Natural killer cell (primary cell): Measurements from ENCODE around the gene PRICKLE2. TPM values are rescaled to one million over a fixed set of nuclear protein-coding genes. Genes with fewer than 3 reads are reported as not detected.

ENCODE experiments used
- ATAC-seq, 3 donors: fragments of 150-1000 bp in 2 of 3; fragments of 200-7000 bp in 1 of 3; cut with Tn5 transposase; 1 replicate in 1 of 3; 2 replicates in 2 of 3; pipeline ENCODE4 v1.10.0; 2021; ENCODE audit warnings: mild to moderate bottlenecking in 2 of 3, moderate library complexity in 2 of 3
- DNase-seq, 2 donors: peaks; one replicate each; pipeline versions ENCODE4 v3.0.0 to v3.0.0-alpha.2; 2013 to 2021; ENCODE audit warnings: mixed read lengths in 1 of 2
- H3K27ac ChIP-seq: one replicate; pipeline ENCODE4 v1.5.1; 2013; ENCODE audit warnings: mild to moderate bottlenecking, low read length
- H3K27me3 ChIP-seq: one replicate; pipeline ENCODE4 v1.6.1; 2013; ENCODE audit warnings: low read length; ENCODE audit not compliant: control insufficient read depth, insufficient read depth
- H3K36me3 ChIP-seq: one replicate; pipeline ENCODE4 v1.6.1; 2013; ENCODE audit warnings: low read length; ENCODE audit not compliant: control insufficient read depth, insufficient read depth
- H3K4me1 ChIP-seq: one replicate; pipeline ENCODE4 v1.6.1; 2013; ENCODE audit warnings: low read length; ENCODE audit not compliant: control insufficient read depth, insufficient read depth
- H3K4me3 ChIP-seq: one replicate; pipeline ENCODE4 v1.5.1; 2013; ENCODE audit warnings: low read length
- H3K9me3 ChIP-seq: one replicate; pipeline ENCODE4 v1.6.1; 2013; ENCODE audit warnings: low read length; ENCODE audit not compliant: control insufficient read depth, insufficient read depth
- H3K27ac Mint-ChIP-seq, 2 donors: one replicate each; pipeline ENCODE4 v1.8.0; 2022; ENCODE audit warnings: mild to moderate bottlenecking in 2 of 2, mixed read lengths in 2 of 2, moderate library complexity in 1 of 2
- H3K27me3 Mint-ChIP-seq, 2 donors: one replicate each; pipeline ENCODE4 v1.8.0; 2022; ENCODE audit warnings: low read depth in 2 of 2, mixed read lengths in 2 of 2
- H3K36me3 Mint-ChIP-seq: one replicate; pipeline ENCODE4 v1.8.0; 2022; ENCODE audit warnings: mixed read lengths
- H3K4me1 Mint-ChIP-seq, 2 donors: one replicate each; pipeline ENCODE4 v1.8.0; 2022; ENCODE audit warnings: mixed read lengths in 2 of 2
- H3K4me3 Mint-ChIP-seq: one replicate; pipeline ENCODE4 v1.8.0; 2022; ENCODE audit warnings: mild to moderate bottlenecking, moderate library complexity, mixed read lengths
- H3K9me3 Mint-ChIP-seq, 2 donors: one replicate each; pipeline ENCODE4 v1.8.0; 2022; ENCODE audit warnings: mixed read lengths in 2 of 2
- CTCF ChIP-seq: fragments of 200-600 bp; IDR thresholded peaks from one replicate; pipeline ENCODE4 v1.8.0; 2022; ENCODE audit warnings: antibody characterized with exemption
- WGBS: methylation state at CpG from one replicate; pipeline ENCODE4 v1.1.7; 2013; ENCODE audit warnings: missing lambda C conversion rate; ENCODE audit not compliant: insufficient coverage; 5-methylcytosine and 5-hydroxymethylcytosine counted together
- intact Hi-C: fragments of 100-400 bp; cut with micrococcal nuclease; formaldehyde crosslinking; loops from one replicate; pipeline ENCODE4 v1.14.2; 2022
- total RNA-seq, 4 donors: library from RNA; stranded (reverse); fragments of 120-200 nt in 1 of 4; gene quantifications; one replicate each; pipeline versions ENCODE4 v1.2.3 to v1.2.4, GENCODE V29; 2013 to 2022

Gene PRICKLE2
- total RNA-seq, 3 donors from 2014 or later (not counting 1 experiment from before 2014, with no cell fraction given): 0.07 to 3.3 (median 1.8) TPM

- no peaks in the 10 kb centered on the region for H3K9me3 ChIP-seq
- Mint-ChIP-seq H3K4me1 (no peaks in the 10 kb centered on the region), H3K36me3 (no peaks in the 10 kb centered on the region), H3K4me3 (no peak overlapping the region), H3K27me3 (no peaks in the 10 kb centered on the region), H3K27ac (no peak overlapping the region), H3K9me3 (peaks cover 3 to 6% of the 10 kb centered on the region in 2 donors)
- no peak for TF ChIP-seq CTCF
- no peaks in the 10 kb centered on the region for H3K4me1 ChIP-seq
- H3K4me3 ChIP-seq: no peak overlapping the region
- intact Hi-C loops: no loop called here
- H3K27ac ChIP-seq: no peak overlapping the region
- no peaks in the 10 kb centered on the region for H3K27me3 ChIP-seq
- DNase-seq (no peak), ATAC-seq (no peak)
- H3K36me3 ChIP-seq: no peaks in the 10 kb centered on the region
- WGBS: 82% methylated on average over 4 of the region's 4 CpGs
Measured at GRCh38 chr3:64166584-64167162, 58.6 kb downstream of the PRICKLE2 start.

- Mint-ChIP-seq H3K4me3 (no peak overlapping the region), H3K27ac (no peak overlapping the region), H3K27me3 (no peaks in the 10 kb centered on the region), H3K36me3 (no peaks in the 10 kb centered on the region), H3K4me1 (no peaks in the 10 kb centered on the region), H3K9me3 (no peaks in the 10 kb centered on the region)
- Histone ChIP-seq H3K27me3 (no peaks in the 10 kb centered on the region), H3K4me3 (no peak overlapping the region), H3K9me3 (no peaks in the 10 kb centered on the region), H3K36me3 (no peaks in the 10 kb centered on the region), H3K4me1 (no peaks in the 10 kb centered on the region), H3K27ac (no peak overlapping the region)
- intact Hi-C loops: no loop called here
- WGBS: 89% methylated on average over 2 of the region's 2 CpGs
- ATAC-seq (no peak), DNase-seq (no peak)
- no peak for TF ChIP-seq CTCF
Measured at GRCh38 chr3:64164349-64164748, 60.9 kb downstream of the PRICKLE2 start.

- H3K27ac ChIP-seq: no peak overlapping the region
- H3K36me3 ChIP-seq: no peaks in the 10 kb centered on the region
- intact Hi-C loops: no loop called here
- DNase-seq (no peak), ATAC-seq (no peak)
- H3K27me3 ChIP-seq: no peaks in the 10 kb centered on the region
- Mint-ChIP-seq H3K27ac (no peak overlapping the region), H3K27me3 (no peaks in the 10 kb centered on the region), H3K36me3 (no peaks in the 10 kb centered on the region), H3K9me3 (no peaks in the 10 kb centered on the region), H3K4me1 (no peaks in the 10 kb centered on the region), H3K4me3 (no peak overlapping the region)
- WGBS: 90% methylated on average over 4 of the region's 4 CpGs
- no peak overlapping the region for H3K4me3 ChIP-seq
- TF ChIP-seq CTCF: no peak
- H3K9me3 ChIP-seq: no peaks in the 10 kb centered on the region
- no peaks in the 10 kb centered on the region for H3K4me1 ChIP-seq
Measured at GRCh38 chr3:64163755-64164148, 61.5 kb downstream of the PRICKLE2 start.
